GM12864 (cell line): ENCODE results near the gene ISM2.

ENCODE experiments used
- DNase-seq: peaks from one replicate; pipeline ENCODE4 v3.0.0-alpha.2; 2011; ENCODE audit warnings: low read depth
- H3K4me3 ChIP-seq: 2 replicates; pipeline ENCODE4 v1.5.1; 2011; ENCODE audit warnings: mild to moderate bottlenecking, low read depth, low read length, control low read depth
- TF ChIP-seq, protein P1 (sequence below): IDR thresholded peaks from 2 replicates; pipeline ENCODE4 v1.5.1; 2011; ENCODE audit warnings: low read depth, mild to moderate bottlenecking, moderate library complexity, low read length, control low read depth, inconsistent platforms; ENCODE audit errors: missing control alignments

The ISM2 gene

DNA sequence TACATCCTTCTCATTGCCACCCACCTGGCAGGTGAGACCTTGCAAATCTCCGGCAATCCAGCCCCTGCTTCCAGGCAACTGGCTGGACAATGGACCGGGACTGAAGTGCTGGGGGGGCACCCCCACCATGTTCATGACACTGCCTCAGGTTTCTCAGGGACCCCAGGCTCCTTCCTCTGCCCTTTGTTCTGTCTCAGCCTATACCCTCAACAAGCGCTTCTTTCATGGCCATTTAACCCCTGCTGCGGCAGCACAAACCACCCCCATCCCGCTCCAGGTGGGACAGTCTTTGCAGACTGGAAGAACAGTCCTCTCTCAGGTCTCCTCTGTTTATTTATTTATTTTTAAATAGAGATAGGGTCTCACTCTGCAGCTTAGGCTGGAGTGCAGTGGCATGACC is 7.6 kb downstream of the ISM2 start:
- H3K4me3 ChIP-seq, result no peak overlapping the region
- no peak for DNase-seq
- TF ChIP-seq, protein P1, sequence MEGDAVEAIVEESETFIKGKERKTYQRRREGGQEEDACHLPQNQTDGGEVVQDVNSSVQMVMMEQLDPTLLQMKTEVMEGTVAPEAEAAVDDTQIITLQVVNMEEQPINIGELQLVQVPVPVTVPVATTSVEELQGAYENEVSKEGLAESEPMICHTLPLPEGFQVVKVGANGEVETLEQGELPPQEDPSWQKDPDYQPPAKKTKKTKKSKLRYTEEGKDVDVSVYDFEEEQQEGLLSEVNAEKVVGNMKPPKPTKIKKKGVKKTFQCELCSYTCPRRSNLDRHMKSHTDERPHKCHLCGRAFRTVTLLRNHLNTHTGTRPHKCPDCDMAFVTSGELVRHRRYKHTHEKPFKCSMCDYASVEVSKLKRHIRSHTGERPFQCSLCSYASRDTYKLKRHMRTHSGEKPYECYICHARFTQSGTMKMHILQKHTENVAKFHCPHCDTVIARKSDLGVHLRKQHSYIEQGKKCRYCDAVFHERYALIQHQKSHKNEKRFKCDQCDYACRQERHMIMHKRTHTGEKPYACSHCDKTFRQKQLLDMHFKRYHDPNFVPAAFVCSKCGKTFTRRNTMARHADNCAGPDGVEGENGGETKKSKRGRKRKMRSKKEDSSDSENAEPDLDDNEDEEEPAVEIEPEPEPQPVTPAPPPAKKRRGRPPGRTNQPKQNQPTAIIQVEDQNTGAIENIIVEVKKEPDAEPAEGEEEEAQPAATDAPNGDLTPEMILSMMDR, result no peak

GRCh38 chr14:77490347-77490986 is 8.1 kb downstream of the ISM2 start:
- no peak overlapping the region for H3K4me3 ChIP-seq
- TF ChIP-seq, protein P1, result no peak
- no peak for DNase-seq

GRCh38 chr14:77489041-77489440 is 9.6 kb downstream of the ISM2 start:
- H3K4me3 ChIP-seq, result no peak overlapping the region
- TF ChIP-seq, protein P1, result no peak
- DNase-seq, result no peak

DNA sequence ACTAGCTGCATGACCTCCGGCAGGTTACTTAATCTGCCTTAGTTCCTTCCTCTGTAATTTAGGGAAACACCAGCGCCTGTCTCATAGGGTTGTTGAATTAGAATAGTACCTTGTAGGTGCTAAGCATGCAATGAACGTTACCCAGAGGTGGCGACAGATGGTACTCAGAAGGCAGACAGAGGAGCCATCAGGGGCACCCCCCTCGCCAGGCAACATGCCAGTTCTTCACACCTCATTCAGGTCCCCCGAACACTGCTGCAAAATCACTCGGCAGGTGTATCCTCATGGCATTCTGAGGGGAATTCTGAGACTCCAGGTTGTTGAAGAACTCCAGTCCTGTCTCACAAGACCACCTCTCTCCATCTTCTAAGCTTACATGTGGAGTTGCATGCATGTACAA is 10.1 kb downstream of the ISM2 start:
- no peak overlapping the region for H3K4me3 ChIP-seq
- DNase-seq, result no peak
- TF ChIP-seq, protein P1, result no peak

DNA sequence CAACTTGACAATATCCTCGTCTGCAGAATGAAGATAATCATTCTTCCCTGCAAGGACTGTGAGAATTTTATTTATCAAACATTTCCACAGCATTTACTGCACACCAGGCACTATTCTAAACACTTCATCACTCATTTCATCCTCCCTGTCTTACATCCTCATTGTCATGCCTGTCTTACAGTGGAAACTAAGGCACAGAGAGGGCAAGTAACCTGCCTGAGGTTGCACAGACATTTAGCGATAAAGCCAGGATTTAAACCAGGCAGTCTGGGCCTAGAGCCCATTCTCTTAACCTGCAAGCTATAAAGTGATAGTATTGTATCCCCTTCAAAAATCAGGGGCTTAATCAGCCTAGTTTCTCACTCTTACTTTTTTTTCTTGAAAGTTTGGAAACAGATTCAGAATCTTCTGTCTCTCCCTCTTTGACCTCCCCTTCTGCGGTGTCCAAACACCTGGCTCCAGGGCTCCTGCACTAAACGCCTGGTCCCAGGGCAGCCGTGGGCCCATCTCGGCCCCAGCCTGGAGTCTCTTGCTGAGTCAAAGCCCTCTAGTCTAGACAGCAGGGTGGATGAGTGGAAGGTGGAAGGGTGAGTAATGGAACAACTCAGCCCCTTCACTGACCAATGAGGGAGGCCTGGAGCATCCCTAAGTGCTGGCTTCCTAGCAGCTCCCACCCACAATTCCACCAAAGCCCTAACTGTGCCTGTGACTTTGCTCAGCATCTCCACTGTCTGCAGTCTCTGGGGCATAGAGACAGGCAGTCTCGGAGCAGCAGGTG is 12.5 kb downstream of the ISM2 start:
- no peak overlapping the region for H3K4me3 ChIP-seq
- DNase-seq, result no peak
- TF ChIP-seq, protein P1, result no peak

DNA sequence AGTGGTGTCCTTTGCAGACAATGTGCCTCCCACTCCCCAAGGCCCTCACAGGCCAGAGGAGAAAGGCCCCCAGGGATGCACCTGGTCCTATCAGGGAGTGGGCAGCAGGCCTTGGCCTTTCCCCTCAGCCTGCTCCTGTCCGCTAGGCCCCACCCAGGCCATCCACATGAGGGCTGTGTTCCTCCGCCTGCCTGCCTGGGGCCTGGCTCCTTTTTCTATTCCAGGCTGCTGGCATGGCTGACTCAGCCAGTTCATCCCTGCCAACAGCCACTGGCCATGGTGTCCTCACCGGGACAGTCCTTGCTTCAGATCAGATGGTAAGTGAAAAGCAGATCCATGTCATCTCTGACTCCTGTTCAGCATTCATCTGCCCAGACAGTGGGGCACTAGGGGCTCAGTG is 13.4 kb downstream of the ISM2 start:
- TF ChIP-seq, protein P1, result no peak
- H3K4me3 ChIP-seq, result no peak overlapping the region
- no peak for DNase-seq
